Astrocyte (in vitro differentiated cells and primary cell): ENCODE measurements around the gene MPC1. TPM values are rescaled to one million over a fixed set of nuclear protein-coding genes. Genes with fewer than 3 reads are reported as not detected.

Experiments used
- DNase-seq: peaks from one replicate; pipeline ENCODE4 v3.0.0-alpha.2; 2010; ENCODE audit warnings: low read depth
- FAIRE-seq: peaks from 2 replicates; lab custom pipeline; 2011; peaks lifted over from hg19 to GRCh38; lab: Jason Lieb, UNC
- H2AFZ ChIP-seq: 2 replicates; pipeline ENCODE4 v1.6.0; 2012; ENCODE audit warnings: low read depth, low read length, inconsistent platforms
- H3K27ac ChIP-seq: 2 replicates; pipeline ENCODE4 v1.5.1; 2011; ENCODE audit warnings: low read depth, low read length, inconsistent platforms
- H3K27me3 ChIP-seq: 2 replicates; pipeline ENCODE4 v1.6.0; 2011; ENCODE audit warnings: low read length, inconsistent platforms; ENCODE audit not compliant: insufficient read depth
- H3K36me3 ChIP-seq: 2 replicates; pipeline ENCODE4 v1.5.1; 2011; ENCODE audit warnings: low read length, inconsistent platforms; ENCODE audit not compliant: insufficient read depth
- H3K4me1 ChIP-seq: 2 replicates; pipeline ENCODE4 v1.5.1; 2011; ENCODE audit warnings: low read length, inconsistent platforms; ENCODE audit not compliant: insufficient read depth
- H3K4me2 ChIP-seq: 2 replicates; pipeline ENCODE4 v1.6.0; 2012; ENCODE audit warnings: low read length, inconsistent platforms
- H3K4me3 ChIP-seq: 2 replicates; pipeline ENCODE4 v1.5.1; 2011; ENCODE audit warnings: low read depth, mild to moderate bottlenecking, low read length, inconsistent platforms; ENCODE audit not compliant: insufficient read depth
- H3K79me2 ChIP-seq: 2 replicates; pipeline ENCODE4 v1.6.0; 2012; ENCODE audit warnings: mild to moderate bottlenecking, low read length, inconsistent platforms; ENCODE audit not compliant: insufficient read depth
- H3K9ac ChIP-seq: 2 replicates; pipeline ENCODE4 v1.6.0; 2012; ENCODE audit warnings: mild to moderate bottlenecking, low read length, inconsistent platforms
- H3K9me3 ChIP-seq: 2 replicates; pipeline ENCODE4 v1.5.1; 2012; ENCODE audit warnings: low read depth, mild to moderate bottlenecking, low read length, inconsistent platforms; ENCODE audit not compliant: insufficient read depth
- H4K20me1 ChIP-seq: 2 replicates; pipeline ENCODE4 v1.6.0; 2012; ENCODE audit warnings: low read length, inconsistent platforms; ENCODE audit not compliant: insufficient read depth
- H3K27ac Mint-ChIP-seq: one replicate; pipeline ENCODE4 v1.8.0; 2021; ENCODE audit warnings: mild to moderate bottlenecking, mixed read lengths; ENCODE audit not compliant: unreplicated experiment
- H3K27me3 Mint-ChIP-seq: one replicate; pipeline ENCODE4 v1.8.0; 2021; ENCODE audit warnings: low read depth, mixed read lengths; ENCODE audit not compliant: unreplicated experiment
- H3K36me3 Mint-ChIP-seq: one replicate; pipeline ENCODE4 v1.8.0; 2021; ENCODE audit warnings: low read depth, mixed read lengths; ENCODE audit not compliant: unreplicated experiment
- H3K4me1 Mint-ChIP-seq: one replicate; pipeline ENCODE4 v1.8.0; 2021; ENCODE audit warnings: low read depth, mixed read lengths; ENCODE audit not compliant: unreplicated experiment
- H3K4me3 Mint-ChIP-seq: one replicate; pipeline ENCODE4 v1.8.0; 2021; ENCODE audit warnings: mild to moderate bottlenecking, moderate library complexity, mixed read lengths; ENCODE audit not compliant: unreplicated experiment
- H3K9me3 Mint-ChIP-seq: one replicate; pipeline ENCODE4 v1.8.0; 2021; ENCODE audit warnings: mild to moderate bottlenecking, mixed read lengths; ENCODE audit not compliant: unreplicated experiment
- EZH2 ChIP-seq: IDR thresholded peaks from 2 replicates; pipeline ENCODE4 v1.6.1; 2012; ENCODE audit warnings: mild to moderate bottlenecking, low read length, inconsistent platforms; ENCODE audit not compliant: insufficient read depth
- total RNA-seq: library from RNA; stranded (reverse); gene quantifications from 2 replicates; pipeline ENCODE4 v1.2.1, GENCODE V29; 2021
- TF ChIP-seq, protein P1 (sequence below): IDR thresholded peaks from 2 replicates; pipeline ENCODE4 v1.5.1; 2011; ENCODE audit warnings: low read depth, mild to moderate bottlenecking, inconsistent platforms, low read length, moderate library complexity; ENCODE audit not compliant: insufficient read depth

Gene MPC1
- total RNA-seq, 1 donor from 2014 or later: 47.4 TPM

DNA sequence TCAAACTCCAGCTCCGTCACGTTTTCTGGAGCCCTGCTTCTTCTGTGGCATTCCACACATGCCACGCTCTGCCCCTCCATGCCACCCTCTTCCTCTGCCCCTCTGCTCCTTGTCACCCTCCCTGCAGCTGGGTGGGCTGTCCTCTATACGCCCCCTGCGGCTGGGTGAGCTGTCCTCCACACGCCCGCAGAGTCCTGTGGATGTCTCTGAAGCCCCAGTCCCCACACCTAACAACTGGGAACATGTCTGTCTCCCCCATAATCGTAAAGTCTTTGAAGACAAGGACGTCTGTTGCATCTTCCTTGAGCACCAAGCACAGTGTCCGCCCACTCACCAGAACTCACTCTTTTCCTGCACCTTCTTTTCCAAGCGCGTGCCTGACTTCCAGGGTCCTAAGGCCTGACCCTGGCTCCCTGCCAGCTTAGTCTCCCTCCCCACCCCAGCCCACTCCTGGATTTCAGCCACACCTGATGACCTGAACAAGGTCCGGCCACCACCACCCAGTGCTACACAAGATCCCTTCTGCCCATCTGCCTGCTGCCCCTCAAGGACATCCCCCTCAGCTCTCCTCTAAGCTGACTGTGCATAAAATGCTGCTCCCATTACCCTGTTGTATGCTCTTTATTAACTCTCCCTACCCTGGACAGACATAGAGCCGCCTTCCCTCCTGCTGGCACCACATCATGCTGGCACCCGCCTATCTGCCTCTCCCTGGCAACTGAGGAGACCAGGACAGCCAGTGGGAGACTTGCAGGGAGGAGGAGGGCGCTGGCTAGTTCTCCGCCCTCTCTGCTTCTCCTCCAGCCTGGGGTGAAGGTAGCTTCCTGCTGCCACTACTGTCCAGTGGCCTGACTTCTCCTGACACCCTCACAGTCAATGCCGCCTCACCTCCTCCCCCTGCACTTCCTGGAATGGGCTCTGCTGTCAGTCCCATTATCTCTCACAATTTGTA lies 63.8 kb downstream of the MPC1 start:
- Histone ChIP-seq H3K27me3 (no peaks in the 10 kb centered on the region), H3K4me3 (no peak overlapping the region), H3K36me3 (peaks cover 12% of the 10 kb centered on the region), H3K9ac (no peak overlapping the region), H3K79me2 (no peaks in the 10 kb centered on the region), H3K9me3 (no peaks in the 10 kb centered on the region), H3K4me1 (no peaks in the 10 kb centered on the region), H3K27ac (no peak overlapping the region), H4K20me1 (peaks cover 9% of the 10 kb centered on the region), H2AFZ (no peak overlapping the region), H3K4me2 (no peak overlapping the region)
- DNase-seq (no peak), FAIRE-seq (no peak)
- Mint-ChIP-seq H3K27me3 (no peaks in the 10 kb centered on the region), H3K27ac (no peak overlapping the region), H3K9me3 (no peaks in the 10 kb centered on the region), H3K4me3 (no peak overlapping the region), H3K4me1 (peaks cover 14% of the 10 kb centered on the region), H3K36me3 (peaks cover 17% of the 10 kb centered on the region)
- TF ChIP-seq, protein P1, sequence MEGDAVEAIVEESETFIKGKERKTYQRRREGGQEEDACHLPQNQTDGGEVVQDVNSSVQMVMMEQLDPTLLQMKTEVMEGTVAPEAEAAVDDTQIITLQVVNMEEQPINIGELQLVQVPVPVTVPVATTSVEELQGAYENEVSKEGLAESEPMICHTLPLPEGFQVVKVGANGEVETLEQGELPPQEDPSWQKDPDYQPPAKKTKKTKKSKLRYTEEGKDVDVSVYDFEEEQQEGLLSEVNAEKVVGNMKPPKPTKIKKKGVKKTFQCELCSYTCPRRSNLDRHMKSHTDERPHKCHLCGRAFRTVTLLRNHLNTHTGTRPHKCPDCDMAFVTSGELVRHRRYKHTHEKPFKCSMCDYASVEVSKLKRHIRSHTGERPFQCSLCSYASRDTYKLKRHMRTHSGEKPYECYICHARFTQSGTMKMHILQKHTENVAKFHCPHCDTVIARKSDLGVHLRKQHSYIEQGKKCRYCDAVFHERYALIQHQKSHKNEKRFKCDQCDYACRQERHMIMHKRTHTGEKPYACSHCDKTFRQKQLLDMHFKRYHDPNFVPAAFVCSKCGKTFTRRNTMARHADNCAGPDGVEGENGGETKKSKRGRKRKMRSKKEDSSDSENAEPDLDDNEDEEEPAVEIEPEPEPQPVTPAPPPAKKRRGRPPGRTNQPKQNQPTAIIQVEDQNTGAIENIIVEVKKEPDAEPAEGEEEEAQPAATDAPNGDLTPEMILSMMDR: no peak
- no peak for TF ChIP-seq EZH2

DNA sequence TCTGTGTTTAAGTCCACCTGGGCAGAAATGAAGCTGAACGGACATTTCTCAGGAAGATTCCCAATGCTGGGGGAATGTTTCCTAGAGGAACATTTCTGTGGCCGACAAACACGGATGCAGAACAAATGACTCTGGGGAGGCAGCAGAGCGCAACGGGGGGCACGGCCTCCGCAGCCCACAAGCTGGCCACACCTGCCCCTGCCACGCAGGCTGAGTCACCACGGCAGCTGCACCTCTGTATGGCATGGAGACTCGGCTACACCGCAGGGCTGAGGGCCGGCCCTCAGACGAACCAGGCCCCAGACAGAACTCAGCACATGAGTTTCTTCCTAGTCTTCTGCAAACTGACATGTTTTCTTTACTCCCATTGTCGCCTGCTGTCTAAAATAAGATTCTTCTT lies 64.5 kb downstream of the MPC1 start:
- TF ChIP-seq, protein P1: no peak
- TF ChIP-seq EZH2: no peak
- Histone ChIP-seq H3K9ac (no peak overlapping the region), H2AFZ (no peak overlapping the region), H3K79me2 (no peaks in the 10 kb centered on the region), H3K36me3 (peaks cover 12% of the 10 kb centered on the region), H4K20me1 (peaks cover 9% of the 10 kb centered on the region), H3K4me3 (no peak overlapping the region), H3K4me2 (no peak overlapping the region), H3K9me3 (no peaks in the 10 kb centered on the region), H3K4me1 (no peaks in the 10 kb centered on the region), H3K27ac (no peak overlapping the region), H3K27me3 (no peaks in the 10 kb centered on the region)
- H3K4me3 Mint-ChIP-seq: no peak overlapping the region
- H3K27me3 Mint-ChIP-seq: no peaks in the 10 kb centered on the region
- H3K9me3 Mint-ChIP-seq: no peaks in the 10 kb centered on the region
- H3K27ac Mint-ChIP-seq: no peak overlapping the region
- peaks cover 14% of the 10 kb centered on the region for H3K4me1 Mint-ChIP-seq
- DNase-seq (no peak), FAIRE-seq (no peak)
- peaks cover 17% of the 10 kb centered on the region for H3K36me3 Mint-ChIP-seq
